NCI-H345 treated with DMSO at 0.1 percent for 48 hours (cell line): ENCODE results near the gene FGD6.
"Not testable (repeated sequence)": the region's sequence is repeated elsewhere in the genome, so short reads cannot be mapped to it uniquely, and the experiment has no call there.

Experiments
- DNase-seq: peaks from one replicate; lab custom pipeline; 2025; ENCODE audit not compliant: unreplicated experiment; lab: John Stamatoyannopoulos, UW

The FGD6 gene

DNA sequence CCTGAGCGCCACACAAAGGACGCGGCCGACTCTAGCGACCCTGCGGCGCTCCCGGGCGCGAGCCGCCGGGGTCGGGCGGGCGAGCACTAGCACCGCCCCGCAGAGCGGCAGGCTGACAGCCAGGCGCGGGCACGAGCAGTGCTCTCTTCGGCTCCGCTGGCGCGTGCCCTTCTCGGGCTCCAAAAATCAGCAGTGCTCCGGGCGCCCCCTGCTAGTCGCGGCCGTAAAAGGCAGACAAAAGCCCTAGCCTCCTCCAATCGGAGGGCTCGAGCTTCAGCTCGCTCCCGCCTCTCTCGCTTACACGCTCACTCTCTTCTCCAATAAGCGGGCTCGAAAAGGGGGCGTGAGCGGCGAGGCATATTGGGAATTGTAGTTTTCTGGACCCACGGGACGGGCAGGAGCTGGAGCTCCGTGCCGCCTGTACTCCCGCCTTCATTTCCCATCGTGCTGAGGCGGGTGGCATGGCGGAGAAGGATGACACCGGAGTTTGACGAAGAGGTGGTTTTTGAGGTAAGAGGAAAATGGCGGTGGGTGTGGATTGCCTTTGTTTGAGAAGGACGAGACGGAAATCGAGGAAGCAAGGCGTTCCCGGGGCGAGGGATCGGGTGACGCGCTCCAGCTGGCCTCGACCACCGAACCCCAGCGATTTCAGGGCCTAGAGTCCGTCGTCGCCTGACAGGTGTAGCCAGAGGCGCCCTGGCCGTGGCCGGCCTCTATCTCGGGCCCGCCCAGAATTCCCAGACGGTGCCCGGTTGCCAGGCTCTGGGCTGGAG lies at the start of gene FGD6, which contains the start of gene VEZT:
TSS of gene FGD6 (minus strand) at position 91 of the 773 bp plus-strand sequence. CDS start 227 bp downstream, outside the sequence.
TSS of gene VEZT (plus strand) at position 431 of the 773 bp plus-strand sequence. CDS start at position 475, 44 bp downstream.
- peak; percentile 98 for DNase-seq

DNA sequence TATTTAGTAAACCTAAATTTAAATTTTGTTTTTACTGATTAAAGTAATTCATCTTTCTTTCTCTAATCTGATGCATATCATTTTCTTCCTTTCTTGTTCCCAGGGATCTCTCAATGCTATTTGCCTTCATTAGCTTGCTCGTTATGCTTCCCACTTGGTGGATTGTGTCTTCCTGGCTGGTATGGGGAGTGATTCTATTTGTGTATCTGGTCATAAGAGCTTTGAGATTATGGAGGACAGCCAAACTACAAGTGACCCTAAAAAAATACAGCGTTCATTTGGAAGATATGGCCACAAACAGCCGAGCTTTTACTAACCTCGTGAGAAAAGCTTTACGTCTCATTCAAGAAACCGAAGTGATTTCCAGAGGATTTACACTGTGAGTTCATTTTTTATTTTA lies 49.0 kb upstream of the FGD6 start:
- DNase-seq, result no peak

DNA sequence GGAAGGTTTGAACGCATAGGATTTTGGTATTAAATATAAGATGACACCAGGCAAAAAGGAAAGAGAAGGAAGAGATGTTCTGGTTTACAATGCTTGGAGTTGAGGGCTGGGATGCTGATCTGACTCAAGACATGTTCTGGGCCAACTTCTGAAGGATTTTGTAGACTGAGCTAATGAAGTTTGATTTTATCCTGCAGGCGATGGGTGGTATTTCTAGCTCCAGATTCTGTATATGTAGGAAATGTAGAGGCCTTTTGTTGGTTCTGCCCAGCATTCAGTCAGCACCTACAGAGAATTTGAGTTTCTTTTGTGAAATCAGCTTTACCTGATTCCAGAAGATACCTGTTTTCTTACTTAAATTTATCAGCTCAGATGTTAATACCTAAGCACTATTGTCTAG lies 48.5 kb upstream of the FGD6 start:
- no peak for DNase-seq

DNA sequence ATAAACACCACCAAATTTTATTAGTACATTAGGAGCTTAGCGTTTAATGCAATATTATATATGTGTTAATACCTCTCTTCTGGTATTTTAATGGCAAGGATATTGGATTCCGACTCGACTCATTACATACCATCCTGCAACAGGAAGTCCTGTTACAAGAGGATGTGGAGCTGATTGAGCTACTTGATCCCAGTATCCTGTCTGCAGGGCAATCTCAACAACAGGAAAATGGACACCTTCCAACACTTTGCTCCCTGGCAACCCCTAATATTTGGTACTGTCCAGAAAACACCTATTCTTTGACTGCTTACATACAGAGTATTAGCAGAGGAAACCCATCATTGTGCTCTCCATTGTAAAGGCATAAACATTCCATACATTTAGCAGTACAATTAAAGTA lies 45.5 kb upstream of the FGD6 start:
- no peak for DNase-seq

DNA sequence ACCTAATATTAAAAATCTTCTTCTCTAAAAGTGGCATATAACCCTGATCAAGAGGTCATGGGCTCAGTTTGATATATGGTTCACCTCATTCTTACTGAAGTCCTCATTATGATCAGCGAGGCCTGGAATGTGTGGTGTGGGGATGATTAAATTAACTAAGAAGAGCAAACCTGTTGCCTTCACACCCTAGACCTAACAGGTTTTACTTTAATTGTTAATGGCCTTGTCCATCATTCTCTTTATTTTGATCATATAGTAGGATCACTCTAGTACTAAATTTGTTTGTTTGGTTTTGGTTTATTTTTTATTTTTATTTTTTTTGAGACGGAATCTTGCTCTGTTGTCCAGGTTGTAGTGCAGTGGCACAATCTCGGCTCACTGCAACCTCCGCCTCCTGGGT lies 43.8 kb upstream of the FGD6 start:
- DNase-seq, result no peak

GRCh38 chr12:95259368-95259767 lies 42.1 kb upstream of the FGD6 start:
- no peak for DNase-seq

DNA sequence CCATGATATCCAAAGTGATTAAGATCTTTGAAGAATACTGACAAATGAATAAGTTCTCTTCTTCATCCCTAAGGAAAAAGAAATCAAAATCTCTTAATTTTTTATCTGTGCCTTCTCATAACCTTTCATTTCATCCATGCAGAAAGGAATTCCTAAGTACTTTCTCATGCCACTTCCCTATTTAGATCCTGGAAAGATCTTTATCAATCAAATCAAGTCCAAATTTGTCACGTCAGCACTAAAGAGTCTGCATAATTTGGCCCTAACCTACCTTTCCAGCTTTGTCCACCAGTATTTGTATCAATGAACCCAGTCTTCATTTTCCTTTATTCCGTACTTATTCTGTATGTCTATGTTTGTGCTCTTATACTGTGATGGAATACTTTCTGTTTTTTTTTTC lies 41.5 kb upstream of the FGD6 start:
- no peak for DNase-seq

GRCh38 chr12:95258151-95258550 lies 40.9 kb upstream of the FGD6 start:
- DNase-seq, result no peak

DNA sequence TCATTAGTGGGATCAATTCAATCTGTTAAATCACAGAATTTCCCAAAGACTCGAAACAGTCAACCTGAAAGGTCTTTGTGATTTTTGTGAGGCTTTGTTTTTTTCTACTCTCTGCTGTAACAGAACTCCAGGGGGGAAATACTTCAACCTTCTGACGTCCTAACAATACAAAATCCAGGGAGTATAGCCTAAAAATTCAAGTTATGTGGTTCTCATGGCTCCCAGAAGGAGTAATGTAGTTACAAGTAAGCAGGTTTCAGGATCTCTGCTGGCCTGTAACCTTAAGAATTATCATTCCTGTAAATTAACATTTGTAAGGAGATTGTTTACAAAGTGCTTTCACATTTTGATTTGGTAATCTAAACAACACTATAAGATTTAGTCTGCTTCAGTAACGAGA lies 40.3 kb upstream of the FGD6 start:
- no peak for DNase-seq

DNA sequence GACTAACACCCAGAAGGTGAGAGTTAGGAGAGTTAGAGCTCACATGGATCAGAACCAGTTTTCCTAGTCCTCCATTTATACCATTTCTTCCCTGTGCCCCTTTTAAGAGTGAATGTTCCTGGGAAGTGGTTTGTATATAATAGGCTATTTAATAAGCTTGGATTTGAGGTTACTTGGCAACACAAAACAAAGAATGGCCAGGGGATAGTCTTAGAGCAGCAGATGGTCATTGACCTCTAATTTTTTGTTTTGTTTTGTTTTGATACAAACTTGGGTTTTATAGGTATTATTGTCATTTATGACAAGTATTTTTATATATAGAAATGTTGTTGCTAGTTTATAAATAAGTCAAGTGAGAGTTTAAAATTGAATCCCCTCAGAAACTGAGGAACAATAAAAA lies 36.1 kb upstream of the FGD6 start:
- no peak for DNase-seq

DNA sequence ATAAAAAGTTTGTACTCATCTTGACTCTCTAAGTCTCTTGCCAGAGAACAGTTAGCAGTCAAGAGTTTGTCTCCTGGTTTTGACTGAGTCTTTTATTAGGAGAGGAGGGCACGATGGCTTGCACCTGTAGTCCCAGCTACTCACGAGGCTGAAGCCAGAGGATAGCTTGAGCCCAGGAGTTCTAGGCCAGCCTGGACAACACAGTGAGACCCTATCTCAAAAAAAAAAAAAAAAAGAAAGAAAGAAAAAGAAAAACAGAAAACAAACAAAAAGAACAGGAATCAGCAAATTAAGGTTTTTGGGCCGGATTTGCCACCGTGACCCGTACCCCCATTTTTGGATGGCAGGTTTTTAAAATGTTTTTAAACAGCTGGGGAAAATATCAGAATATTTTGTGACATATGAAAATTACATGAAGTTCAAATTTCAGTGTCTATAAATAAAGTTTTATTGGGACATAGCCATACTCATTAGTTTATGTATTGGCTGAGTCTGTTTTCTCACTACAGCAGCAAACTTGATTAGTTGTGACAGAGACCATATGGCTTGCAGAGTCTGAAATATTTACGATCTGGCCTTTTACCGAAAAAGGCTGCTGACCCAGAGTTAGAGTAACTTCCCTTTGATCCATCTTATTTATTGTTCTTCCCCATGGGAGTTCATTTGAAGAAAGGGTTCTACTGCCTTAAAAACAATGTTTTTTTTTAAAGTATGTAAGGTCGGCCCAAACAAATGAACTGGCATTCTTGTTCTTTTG lies 31.5 kb upstream of the FGD6 start:
- DNase-seq, result no peak

DNA sequence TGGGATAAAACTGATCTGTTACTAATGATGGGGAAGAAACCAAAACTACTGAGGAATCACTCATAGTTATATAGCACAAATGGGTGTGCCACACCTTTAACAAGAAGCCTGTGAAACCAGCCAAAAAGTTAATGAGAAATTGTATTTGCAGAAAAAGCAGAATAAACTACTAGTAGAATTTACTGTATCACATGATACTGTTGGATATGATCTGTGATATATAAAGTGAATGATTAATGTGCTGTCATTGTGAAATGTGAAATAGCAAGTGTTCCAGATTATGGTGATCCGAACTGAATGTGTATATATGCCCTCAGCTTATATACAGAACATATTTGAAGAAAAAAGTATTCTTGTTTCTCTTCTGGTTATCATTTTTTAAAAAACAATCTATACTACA lies 30.8 kb upstream of the FGD6 start:
- no peak for DNase-seq

DNA sequence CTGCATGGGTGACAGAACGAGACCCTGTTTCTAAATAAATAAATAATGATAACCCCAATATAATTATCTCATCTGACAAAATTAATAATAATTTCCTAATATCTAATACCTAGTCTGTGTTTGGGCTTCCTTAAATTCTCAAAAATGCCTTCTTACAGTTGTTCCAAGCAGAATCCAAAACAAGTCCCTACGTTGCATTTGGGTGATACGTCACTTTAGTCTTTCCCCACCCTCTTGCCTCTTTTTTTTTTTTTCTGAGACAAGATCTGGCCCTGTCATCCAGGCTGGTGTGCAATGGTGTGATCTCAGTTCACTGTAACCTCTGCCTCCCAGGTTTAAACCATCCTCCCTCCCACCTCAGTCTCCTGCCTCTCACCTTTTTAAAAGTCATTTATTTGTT lies 27.1 kb upstream of the FGD6 start:
- DNase-seq, result no peak

GRCh38 chr12:95243497-95244183 lies 26.4 kb upstream of the FGD6 start:
- DNase-seq, result no peak

- DNase-seq, result no peak
Observed at GRCh38 chr12:95241761-95242506, 24.7 kb upstream of the FGD6 start.

DNA sequence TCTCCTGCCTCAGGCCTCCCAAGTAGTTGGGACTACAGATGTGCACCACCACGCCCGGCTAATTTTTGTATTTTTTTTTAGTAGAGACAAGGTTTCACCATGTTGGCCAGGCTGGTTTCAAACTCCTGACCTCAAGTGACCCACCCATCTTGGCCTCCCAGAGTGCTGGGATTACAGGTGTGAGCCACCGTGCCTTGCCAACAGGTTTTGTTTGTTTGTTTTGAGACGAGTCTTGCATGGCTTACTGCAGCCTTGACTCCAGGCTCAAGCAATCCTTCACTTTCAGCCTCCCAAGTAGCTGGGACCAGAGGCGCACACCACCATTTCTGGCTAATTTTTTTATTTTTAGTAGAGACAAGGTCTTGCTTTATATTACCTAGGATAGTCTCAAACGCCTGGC lies 23.9 kb upstream of the FGD6 start:
- not testable (repeated sequence) for DNase-seq

GRCh38 chr12:95240556-95240955 lies 23.3 kb upstream of the FGD6 start:
- DNase-seq, result no peak

- DNase-seq, result not testable (repeated sequence)
Observed at GRCh38 chr12:95239835-95240234, 22.6 kb upstream of the FGD6 start.

- no peak for DNase-seq
Observed at GRCh38 chr12:95239216-95239615, 21.9 kb upstream of the FGD6 start.

- no peak for DNase-seq
Observed at GRCh38 chr12:95238150-95238549, 20.9 kb upstream of the FGD6 start.

DNA sequence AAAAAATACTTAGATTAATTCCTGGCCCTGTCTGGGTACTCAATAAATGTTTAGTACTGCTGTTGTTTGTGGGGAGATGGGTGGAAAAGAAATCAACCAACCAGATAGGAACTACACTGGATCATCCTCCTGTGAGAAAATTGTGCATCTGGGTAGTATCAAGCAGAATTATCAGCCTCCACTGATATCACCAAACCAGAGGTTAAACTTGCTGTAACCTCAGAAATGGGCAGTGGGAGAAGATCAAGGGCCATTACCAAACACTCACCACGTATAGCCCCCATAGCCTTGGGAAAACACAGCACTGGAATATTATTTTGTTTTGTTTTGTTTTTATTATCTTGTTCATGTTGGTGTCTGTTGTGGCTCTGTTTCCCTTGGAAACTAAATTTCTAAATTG lies 20.0 kb upstream of the FGD6 start:
- no peak for DNase-seq
